IMR-90 (cell line): ENCODE data around the gene LONP1.

Source experiments
- BHLHE40 ChIP-seq: fragments of 150-350 bp; IDR thresholded peaks from 2 replicates; pipeline ENCODE4 v1.6.1; 2016; ENCODE audit warnings: mild to moderate bottlenecking, low read depth, low read length
- CEBPB ChIP-seq: IDR thresholded peaks from 2 replicates; pipeline ENCODE4 v1.6.1; 2012; ENCODE audit warnings: low read depth, low read length, improper control_type of control experiment
- CTCF ChIP-seq: conservative IDR thresholded peaks from 2 replicates; pipeline ENCODE4 v1.5.1; 2012; ENCODE audit warnings: mild to moderate bottlenecking, low read depth, low read length, improper control_type of control experiment
- FOS ChIP-seq: fragments of 150-350 bp; IDR thresholded peaks from 2 replicates; pipeline ENCODE4 v1.6.1; 2016; ENCODE audit warnings: low read depth, low read length
- MAZ ChIP-seq: IDR thresholded peaks from 2 replicates; pipeline ENCODE4 v1.6.1; 2012; ENCODE audit warnings: low read depth, mild to moderate bottlenecking, low read length, improper control_type of control experiment, moderate library complexity, borderline replicate concordance
- MXI1 ChIP-seq: IDR thresholded peaks from 2 replicates; pipeline ENCODE4 v1.6.1; 2012; ENCODE audit warnings: low read depth, mild to moderate bottlenecking, low read length, moderate library complexity, borderline replicate concordance
- POLR2A ChIP-seq: IDR thresholded peaks from 2 replicates; pipeline ENCODE4 v1.6.1; 2012; ENCODE audit warnings: mild to moderate bottlenecking, low read depth, low read length
- RAD21 ChIP-seq: IDR thresholded peaks from 2 replicates; pipeline ENCODE4 v1.6.1; 2012; ENCODE audit warnings: low read length, improper control_type of control experiment
- RCOR1 ChIP-seq: IDR thresholded peaks from 2 replicates; pipeline ENCODE4 v1.6.1; 2012; ENCODE audit warnings: mild to moderate bottlenecking, low read length, improper control_type of control experiment; ENCODE audit not compliant: insufficient replicate concordance
- SMC3 ChIP-seq: fragments of 150-350 bp; IDR thresholded peaks from 2 replicates; pipeline ENCODE4 v1.6.1; 2016; ENCODE audit warnings: low read depth, mild to moderate bottlenecking, antibody characterized with exemption, low read length, moderate library complexity
- USF2 ChIP-seq: fragments of 150-350 bp; IDR thresholded peaks from 2 replicates; pipeline ENCODE4 v1.6.1; 2017; ENCODE audit warnings: mild to moderate bottlenecking, antibody characterized with exemption, low read length, low read depth

GRCh38 chr19:5700455-5701092, 19.4 kb downstream of the LONP1 start:
- TF ChIP-seq CTCF, result no peak
- TF ChIP-seq POLR2A, result no peak
- no peak for TF ChIP-seq RCOR1
- no peak for TF ChIP-seq MXI1
- no peak for TF ChIP-seq SMC3
- no peak for TF ChIP-seq RAD21
- no peak for TF ChIP-seq MAZ
- TF ChIP-seq BHLHE40, result no peak
- no peak for TF ChIP-seq CEBPB
- TF ChIP-seq FOS, result no peak
- TF ChIP-seq USF2, result no peak
